Vagina (tissue), 2 donors: ENCODE data around the gene SKP2. TPM values are rescaled to one million over a fixed set of nuclear protein-coding genes. Genes with fewer than 3 reads are reported as not detected.

Experiments used
- DNase-seq, 2 donors: peaks; one replicate each; pipeline ENCODE4 v3.0.0-alpha.2; 2017; ENCODE audit errors: extremely low spot score in 2 of 2
- H3K27ac ChIP-seq: fragments of 200-600 bp; sonication (generic); one replicate; pipeline ENCODE4 v1.5.1; 2019
- H3K27me3 ChIP-seq: fragments of 200-600 bp; sonication (generic); one replicate; pipeline ENCODE4 v1.5.1; 2019
- H3K36me3 ChIP-seq, 2 donors: fragments of 200-600 bp; sonication (generic); one replicate each; pipeline ENCODE4 v1.5.1; 2017 to 2019
- H3K4me1 ChIP-seq: fragments of 200-600 bp; sonication (generic); one replicate; pipeline ENCODE4 v1.5.1; 2019
- H3K4me3 ChIP-seq, 2 donors: fragments of 200-600 bp; sonication (generic); 1 replicate in 1 of 2; 2 replicates in 1 of 2; pipeline ENCODE4 v1.5.1; 2016 to 2019
- H3K9me3 ChIP-seq: fragments of 200-600 bp; sonication (generic); one replicate; pipeline ENCODE4 v1.5.1; 2019
- CTCF ChIP-seq, 3 experiments: fragments of 450-650 bp in 2 of 3; fragments of 200-600 bp in 1 of 3; sonication (generic) in 1 of 3; IDR thresholded peaks; one replicate each; pipeline ENCODE4 v1.5.1; 2017 to 2019; ENCODE audit warnings: antibody characterized with exemption in 3 of 3, mild to moderate bottlenecking in 2 of 3, moderate library complexity in 2 of 3
- POLR2A ChIP-seq, 2 donors: fragments of 450-650 bp; IDR thresholded peaks; one replicate each; pipeline ENCODE4 v1.6.1; 2017; ENCODE audit warnings: antibody characterized with exemption in 2 of 2, mild to moderate bottlenecking in 2 of 2, moderate library complexity in 2 of 2
- POLR2AphosphoS5 ChIP-seq, 2 donors: sonication (generic); formaldehyde crosslinking; IDR thresholded peaks; one replicate each; pipeline ENCODE4 v1.9.0; 2017; ENCODE audit warnings: antibody characterized with exemption in 2 of 2, mild to moderate bottlenecking in 2 of 2, low read depth in 1 of 2; ENCODE audit not compliant: insufficient read depth in 1 of 2
- intact Hi-C: fragments of 100-400 bp; cut with DNase I; formaldehyde crosslinking; loops from one replicate; pipeline ENCODE4 v1.15.1; 2023
- total RNA-seq: library from RNA; depleted of rRNA; stranded (reverse); fragments of >200 nt; gene quantifications from one replicate; pipeline ENCODE4 v1.2.3, GENCODE V29; 2016

The SKP2 gene
- total RNA-seq, 1 donor from 2014 or later: 12.0 TPM

DNA sequence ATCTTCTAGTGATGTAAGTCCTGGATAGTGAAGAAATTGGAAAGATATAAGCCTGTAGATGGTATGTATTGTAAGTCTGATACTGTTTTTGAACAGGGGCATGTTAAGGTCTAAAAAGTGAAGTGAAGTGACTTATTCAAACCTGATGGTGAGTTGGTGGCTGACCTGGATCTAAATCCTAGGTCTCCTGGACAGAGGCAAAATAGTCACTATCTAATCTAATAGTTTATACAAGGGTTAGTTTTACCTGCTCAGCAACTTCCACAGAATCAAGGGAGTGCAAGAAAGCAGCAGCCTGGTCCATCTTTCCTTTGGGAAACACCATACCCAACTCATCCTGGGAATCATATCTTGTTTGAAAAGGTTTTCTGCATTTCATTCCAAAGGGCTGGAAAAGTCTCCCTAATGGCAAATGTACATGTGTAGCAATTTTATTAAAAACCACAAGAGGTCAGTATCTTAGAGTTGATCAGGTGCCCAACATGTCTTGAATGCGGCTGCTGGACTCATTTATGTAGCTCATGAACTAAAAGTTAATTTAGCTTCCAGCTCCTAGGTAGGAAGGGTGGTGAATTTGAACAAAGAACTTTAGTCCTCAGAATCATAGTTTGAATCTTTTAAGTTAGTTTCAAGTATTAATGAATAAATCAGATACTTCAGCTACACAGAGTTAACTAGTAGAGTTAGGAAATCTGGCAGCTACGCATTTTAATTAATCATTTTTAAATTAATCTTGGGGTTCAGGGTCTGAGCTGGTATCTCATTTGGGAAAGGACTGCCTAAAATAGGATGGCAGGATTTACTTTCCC, 26.0 kb downstream of the SKP2 start:
- no peak for DNase-seq
- no peaks in the 10 kb centered on the region for H3K9me3 ChIP-seq
- TF ChIP-seq CTCF (IDR thresholded peaks at IDR 0.05): peak in 2 of 3 experiments; percentile 10 to 45
- TF ChIP-seq POLR2A (IDR thresholded peaks at IDR 0.05): no peak
- TF ChIP-seq POLR2AphosphoS5 (IDR thresholded peaks at IDR 0.05; ENCODE audit: insufficient read depth in 1 of 2, low read depth in 1 of 2): no peak
- intact Hi-C loops: no loop called here
- H3K36me3 ChIP-seq: peaks cover 0 to 18% of the 10 kb centered on the region in 2 donors
- no peak overlapping the region for H3K27ac ChIP-seq
- no peak overlapping the region for H3K4me3 ChIP-seq
- no peaks in the 10 kb centered on the region for H3K27me3 ChIP-seq
- H3K4me1 ChIP-seq: no peaks in the 10 kb centered on the region

DNA sequence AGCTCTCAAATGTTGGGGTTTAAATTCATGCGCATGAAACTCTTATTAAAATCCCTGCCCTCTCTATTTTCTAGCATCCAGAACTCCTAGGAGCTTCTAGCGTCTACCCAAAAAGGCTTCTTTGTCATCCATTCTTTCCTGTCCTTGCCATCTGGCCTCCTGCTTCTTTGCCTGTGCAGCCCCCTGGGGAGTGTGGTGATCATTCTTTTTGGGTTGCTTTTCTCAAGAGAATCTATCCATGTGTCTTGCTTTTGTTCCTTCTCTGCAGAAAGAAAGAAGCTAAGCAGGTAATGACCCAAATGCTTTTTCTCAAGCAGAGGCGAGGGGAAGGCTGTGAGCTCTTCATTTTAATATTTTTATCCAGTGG, 26.6 kb downstream of the SKP2 start:
- Histone ChIP-seq H3K27me3 (no peaks in the 10 kb centered on the region), H3K4me1 (no peaks in the 10 kb centered on the region), H3K9me3 (no peaks in the 10 kb centered on the region), H3K36me3 (peaks cover 0 to 12% of the 10 kb centered on the region in 2 donors), H3K27ac (no peak overlapping the region), H3K4me3 (no peak overlapping the region)
- intact Hi-C loops: no loop called here
- TF ChIP-seq CTCF (IDR thresholded peaks at IDR 0.05) (no peak), POLR2A (IDR thresholded peaks at IDR 0.05) (no peak), POLR2AphosphoS5 (IDR thresholded peaks at IDR 0.05; ENCODE audit: insufficient read depth in 1 of 2, low read depth in 1 of 2) (no peak)
- no peak for DNase-seq

DNA sequence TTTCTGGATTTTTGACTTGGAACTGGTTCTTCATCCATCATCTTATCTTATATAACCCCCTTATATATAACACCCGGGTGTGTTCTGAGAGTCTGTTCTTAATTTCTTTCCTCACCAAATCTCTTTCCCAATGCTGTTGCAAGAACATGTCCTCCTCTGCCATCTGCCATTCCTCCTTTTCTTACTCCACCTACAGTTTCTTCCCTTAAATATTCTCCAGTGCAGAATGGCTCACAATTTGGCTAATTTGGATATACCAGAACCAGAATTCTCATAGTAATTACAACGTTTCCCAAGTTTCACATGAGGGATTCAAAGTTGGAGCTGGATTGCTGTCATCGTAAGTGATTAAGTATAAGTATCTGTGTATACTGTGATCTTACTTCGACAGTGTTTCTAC, 28.0 kb downstream of the SKP2 start:
- no peak for DNase-seq
- intact Hi-C loops: no loop called here
- no peaks in the 10 kb centered on the region for H3K27me3 ChIP-seq
- H3K4me3 ChIP-seq: no peak overlapping the region
- no peak overlapping the region for H3K27ac ChIP-seq
- no peaks in the 10 kb centered on the region for H3K4me1 ChIP-seq
- no peaks in the 10 kb centered on the region for H3K9me3 ChIP-seq
- TF ChIP-seq POLR2AphosphoS5 (IDR thresholded peaks at IDR 0.05; ENCODE audit: insufficient read depth in 1 of 2, low read depth in 1 of 2) (no peak), POLR2A (IDR thresholded peaks at IDR 0.05) (no peak), CTCF (IDR thresholded peaks at IDR 0.05) (no peak)
- H3K36me3 ChIP-seq: peaks cover 0 to 5% of the 10 kb centered on the region in 2 donors

DNA sequence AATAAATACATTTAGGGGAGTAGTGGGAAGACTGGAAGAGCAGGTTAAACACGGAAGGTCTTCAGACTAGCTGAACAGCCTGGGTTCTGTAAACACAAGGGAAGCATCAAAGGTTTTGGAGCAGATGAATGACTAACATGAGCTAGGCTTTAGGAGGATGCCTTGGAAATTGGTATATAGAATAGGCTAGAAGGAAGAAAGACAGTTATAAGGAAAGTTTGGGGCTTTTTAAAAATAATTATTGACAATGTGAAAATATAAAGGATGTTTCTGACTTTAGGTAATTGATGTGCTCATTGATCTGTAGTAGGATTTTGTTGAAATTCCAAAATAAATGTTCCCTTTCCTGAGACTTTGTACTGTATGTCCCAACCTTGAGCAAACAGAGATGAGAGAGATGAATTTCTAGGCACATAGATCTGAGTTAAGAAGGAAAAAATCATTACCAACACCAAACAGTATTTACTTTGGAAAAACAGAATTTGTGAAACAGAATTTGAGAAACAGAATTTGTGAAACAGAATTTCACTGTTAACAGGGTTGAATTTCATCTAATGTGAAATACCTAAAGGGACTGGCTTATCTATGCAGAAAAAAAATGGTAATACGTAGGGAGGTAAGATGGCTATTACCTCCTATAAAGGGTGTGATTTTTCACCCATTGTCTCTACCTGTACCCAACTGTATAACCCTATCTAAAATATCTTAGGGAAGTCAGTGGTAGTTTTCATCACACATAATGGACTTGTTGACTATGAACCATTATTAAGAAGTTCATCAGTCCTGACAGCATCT, 28.8 kb downstream of the SKP2 start:
- DNase-seq: no peak
- Histone ChIP-seq H3K36me3 (peaks cover 0 to 5% of the 10 kb centered on the region in 2 donors), H3K27me3 (no peaks in the 10 kb centered on the region), H3K4me3 (no peak overlapping the region), H3K27ac (no peak overlapping the region), H3K9me3 (no peaks in the 10 kb centered on the region), H3K4me1 (no peaks in the 10 kb centered on the region)
- no peak for TF ChIP-seq CTCF (IDR thresholded peaks at IDR 0.05)
- no peak for TF ChIP-seq POLR2A (IDR thresholded peaks at IDR 0.05)
- no peak for TF ChIP-seq POLR2AphosphoS5 (IDR thresholded peaks at IDR 0.05; ENCODE audit: insufficient read depth in 1 of 2, low read depth in 1 of 2)
- intact Hi-C loops: no loop called here
